Measurements from ENCODE around the gene FNTB. TPM values are rescaled to one million over a fixed set of nuclear protein-coding genes. Genes with fewer than 3 reads are reported as not detected.

The FNTB gene
- total and polyA plus RNA-seq, 9 of the 15 experiments (the other 6 are each of a cell fraction or from before 2014, with no cell fraction given), result 6.9 to 23.2 (median 12.2) TPM

DNA sequence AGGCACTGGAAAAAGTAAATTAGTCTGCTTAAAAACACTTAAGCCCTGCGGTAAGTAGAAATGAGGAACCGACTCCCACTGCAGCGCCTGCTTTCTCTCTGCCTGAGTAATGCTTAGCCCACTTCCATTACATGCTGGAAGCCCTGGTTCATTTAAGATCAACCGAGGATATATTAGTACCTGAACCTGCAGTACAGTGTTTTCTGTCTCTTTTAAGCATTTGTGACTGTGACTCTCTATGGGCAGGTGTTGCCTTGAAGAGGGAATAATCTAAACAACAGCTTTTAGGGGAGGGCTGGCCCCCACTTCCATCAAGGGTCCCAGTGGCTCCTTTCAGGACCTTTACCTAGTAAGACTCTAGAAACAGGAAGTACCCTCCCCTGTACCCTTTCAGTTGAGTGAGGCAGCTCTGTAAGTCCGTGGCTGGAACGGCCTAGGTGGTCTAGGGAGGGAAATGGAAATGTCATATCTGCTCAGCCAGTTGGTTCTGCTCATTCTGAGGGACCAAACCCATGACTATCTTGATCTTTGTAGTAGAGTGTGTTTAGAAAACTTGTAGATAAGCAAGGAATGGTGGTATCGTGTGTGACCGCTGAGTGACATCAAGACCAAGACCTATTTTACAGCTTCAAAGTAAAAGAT lies 56.2 kb downstream of the FNTB start (continued):
- TF ChIP-seq ZNF699 (CRISPR knock-in tag; IDR thresholded peaks at IDR 0.05; ENCODE audit: insufficient replicate concordance), result no peak
- TF ChIP-seq ZNF239 (CRISPR knock-in tag; IDR thresholded peaks at IDR 0.05), result no peak
- no peak; the same call in 1 of the 2 replicates for TF ChIP-seq TCF7 (IDR thresholded peaks at IDR 0.05; ENCODE audit: borderline replicate concordance)
- no peak for TF ChIP-seq PCBP1 (IDR thresholded peaks at IDR 0.05; ENCODE audit: low read depth, low read length, poor library complexity, severe bottlenecking)
- TF ChIP-seq ZNF436 (CRISPR knock-in tag; IDR thresholded peaks at IDR 0.05), result no peak
- no peak for TF ChIP-seq MXI1 (IDR thresholded peaks at IDR 0.05; ENCODE audit: low read depth, low read length)
- TF ChIP-seq NCOA2 (IDR thresholded peaks at IDR 0.05; ENCODE audit: partially characterized antibody in 2 of 2), result peak in 1 of 2 experiments; percentile 29
- TF ChIP-seq YY1 (IDR thresholded peaks at IDR 0.05; ENCODE audit: borderline replicate concordance in 1 of 3, control insufficient read depth in 1 of 3, extremely low read depth in 1 of 3, insufficient read depth in 3 of 3, insufficient read length in 1 of 3, insufficient replicate concordance in 2 of 3, low read depth in 1 of 3, low read length in 2 of 3), result no peak
- TF ChIP-seq CBFB (CRISPR knock-in tag; IDR thresholded peaks at IDR 0.05), result no peak
- peak; percentile 92 for TF ChIP-seq CBFA2T2 (conservative IDR thresholded peaks at IDR 0.05)
- TF ChIP-seq, protein P1, sequence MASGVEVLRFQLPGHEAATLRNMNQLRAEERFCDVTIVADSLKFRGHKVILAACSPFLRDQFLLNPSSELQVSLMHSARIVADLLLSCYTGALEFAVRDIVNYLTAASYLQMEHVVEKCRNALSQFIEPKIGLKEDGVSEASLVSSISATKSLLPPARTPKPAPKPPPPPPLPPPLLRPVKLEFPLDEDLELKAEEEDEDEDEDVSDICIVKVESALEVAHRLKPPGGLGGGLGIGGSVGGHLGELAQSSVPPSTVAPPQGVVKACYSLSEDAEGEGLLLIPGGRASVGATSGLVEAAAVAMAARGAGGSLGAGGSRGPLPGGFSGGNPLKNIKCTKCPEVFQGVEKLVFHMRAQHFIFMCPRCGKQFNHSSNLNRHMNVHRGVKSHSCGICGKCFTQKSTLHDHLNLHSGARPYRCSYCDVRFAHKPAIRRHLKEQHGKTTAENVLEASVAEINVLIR (CRISPR knock-in tag; IDR thresholded peaks at IDR 0.05), result no peak
- no peak for TF ChIP-seq NR2C2 (CRISPR knock-in tag; IDR thresholded peaks at IDR 0.05)
- TF ChIP-seq NR2C2 (tag; IDR thresholded peaks at IDR 0.05), result no peak
- peak; percentile 97 for TF ChIP-seq CBFA2T3 (IDR thresholded peaks at IDR 0.05)
- TF ChIP-seq RBBP5 (IDR thresholded peaks at IDR 0.05; ENCODE audit: borderline replicate concordance, insufficient read depth, low read length, poor library complexity, severe bottlenecking), result peak; percentile 61
- no peak for TF ChIP-seq PTBP1 (IDR thresholded peaks at IDR 0.05; ENCODE audit: low read depth, low read length)
- TF ChIP-seq, protein P2, sequence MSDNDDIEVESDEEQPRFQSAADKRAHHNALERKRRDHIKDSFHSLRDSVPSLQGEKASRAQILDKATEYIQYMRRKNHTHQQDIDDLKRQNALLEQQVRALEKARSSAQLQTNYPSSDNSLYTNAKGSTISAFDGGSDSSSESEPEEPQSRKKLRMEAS (CRISPR knock-in tag; IDR thresholded peaks at IDR 0.05), result no peak
- TF ChIP-seq SETDB1 (IDR thresholded peaks at IDR 0.05; ENCODE audit: low read length), result no peak
- TF ChIP-seq TAF15 (IDR thresholded peaks at IDR 0.05; ENCODE audit: low read depth, low read length), result no peak
- peak; percentile 19; the same call in 1 of the 2 replicates for TF ChIP-seq L3MBTL2 (IDR thresholded peaks at IDR 0.05)
- no peak for TF ChIP-seq ZFP1 (CRISPR knock-in tag; IDR thresholded peaks at IDR 0.05)
- no peak for TF ChIP-seq OTX1 (CRISPR knock-in tag; IDR thresholded peaks at IDR 0.05)
- peak; percentile 50 for TF ChIP-seq SMAD1 (IDR thresholded peaks at IDR 0.05; ENCODE audit: low read depth, low read length, partially characterized antibody)
- peak; percentile 40; the same call in 1 of the 2 replicates for TF ChIP-seq NFE2 (IDR thresholded peaks at IDR 0.05; ENCODE audit: low read depth)
- no peak for TF ChIP-seq CEBPG (CRISPR knock-in tag; IDR thresholded peaks at IDR 0.05)
- TF ChIP-seq CEBPG (tag; conservative IDR thresholded peaks at IDR 0.05 in 1 of 2, IDR thresholded peaks at IDR 0.05 in 1 of 2), result no peak
- TF ChIP-seq, protein P3, sequence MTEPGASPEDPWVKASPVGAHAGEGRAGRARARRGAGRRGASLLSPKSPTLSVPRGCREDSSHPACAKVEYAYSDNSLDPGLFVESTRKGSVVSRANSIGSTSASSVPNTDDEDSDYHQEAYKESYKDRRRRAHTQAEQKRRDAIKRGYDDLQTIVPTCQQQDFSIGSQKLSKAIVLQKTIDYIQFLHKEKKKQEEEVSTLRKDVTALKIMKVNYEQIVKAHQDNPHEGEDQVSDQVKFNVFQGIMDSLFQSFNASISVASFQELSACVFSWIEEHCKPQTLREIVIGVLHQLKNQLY (CRISPR knock-in tag; conservative IDR thresholded peaks at IDR 0.05), result no peak
- TF ChIP-seq MEIS2 (IDR thresholded peaks at IDR 0.05; ENCODE audit: partially characterized antibody), result peak; percentile 90

Measured in K562 (cell line).